HL-60 (cell line): ENCODE results near the gene DPF3.

Experiments
- DNase-seq, 2 experiments: peaks; one replicate each; pipeline ENCODE4 v3.0.0-alpha.2; 2010 to 2020; ENCODE audit warnings: low read depth in 1 of 2, low spot score in 1 of 2
- H3K27ac ChIP-seq: fragments of 250-450 bp; sonication (Bioruptor Pico); replicated peaks from 2 replicates; pipeline ENCODE4 v1.5.1; 2020; ENCODE audit warnings: mild to moderate bottlenecking, moderate library complexity
- H3K27me3 ChIP-seq: fragments of 250-450 bp; sonication (Bioruptor Pico); 2 replicates; pipeline ENCODE4 v1.5.1; 2021; ENCODE audit warnings: mild to moderate bottlenecking, moderate library complexity; ENCODE audit not compliant: insufficient read depth, poor library complexity, severe bottlenecking
- H3K4me3 ChIP-seq: replicated peaks from 2 replicates; pipeline ENCODE4 v1.5.1; 2011; ENCODE audit warnings: mild to moderate bottlenecking, control low read depth, low read length; ENCODE audit not compliant: insufficient read depth
- CTCF ChIP-seq: IDR thresholded peaks from one replicate; pipeline ENCODE4 v1.5.1; 2011; ENCODE audit warnings: low read length, control low read depth, inconsistent platforms; ENCODE audit not compliant: insufficient read depth
- GABPA ChIP-seq: IDR thresholded peaks from 2 replicates; pipeline ENCODE4 v1.6.1; 2012; ENCODE audit warnings: low read depth
- POLR2AphosphoS5 ChIP-seq: IDR thresholded peaks from 2 replicates; pipeline ENCODE4 v1.6.1; 2012; ENCODE audit warnings: low read depth
- REST ChIP-seq: IDR thresholded peaks from 2 replicates; pipeline ENCODE4 v1.6.1; 2012; ENCODE audit warnings: low read depth; ENCODE audit not compliant: insufficient replicate concordance
- SPI1 ChIP-seq: IDR thresholded peaks from 2 replicates; pipeline ENCODE4 v1.6.1; 2012; ENCODE audit warnings: low read depth, mild to moderate bottlenecking, borderline replicate concordance

Gene DPF3

GRCh38 chr14:72714094-72714493 is 179.8 kb downstream of the DPF3 start:
- Histone ChIP-seq H3K4me3 (no peak overlapping the region), H3K27ac (no peak overlapping the region), H3K27me3 (no peaks in the 10 kb centered on the region)
- TF ChIP-seq SPI1 (peak; percentile 23; the same call in 1 of the 2 replicates), REST (no peak)
- peak in 1 of 2 experiments; percentile 9 for DNase-seq

GRCh38 chr14:72711936-72712335 is 182.0 kb downstream of the DPF3 start:
- no peak for TF ChIP-seq CTCF
- TF ChIP-seq POLR2AphosphoS5 = no peak
- no peak for TF ChIP-seq GABPA
- no peak for TF ChIP-seq SPI1
- TF ChIP-seq REST = no peak
- no peak overlapping the region for H3K4me3 ChIP-seq
- H3K27me3 ChIP-seq = no peaks in the 10 kb centered on the region
- H3K27ac ChIP-seq = no peak overlapping the region
- no peak for DNase-seq

- H3K27ac ChIP-seq = no peak overlapping the region
- no peak overlapping the region for H3K4me3 ChIP-seq
- no peak for DNase-seq
- TF ChIP-seq POLR2AphosphoS5 = no peak
- TF ChIP-seq REST = no peak
- TF ChIP-seq GABPA = no peak
- TF ChIP-seq SPI1 = no peak
- TF ChIP-seq CTCF = no peak
- H3K27me3 ChIP-seq = no peaks in the 10 kb centered on the region
Observed at GRCh38 chr14:72709916-72710611, 183.8 kb downstream of the DPF3 start.
